HG02870 (cell line): Measurements from ENCODE around the gene ISX.
"Not testable (repeated sequence)": the region's sequence is repeated elsewhere in the genome, so short reads cannot be mapped to it uniquely, and the experiment has no call there.

Source experiments
- ATAC-seq: cut with Tn5 transposase; IDR thresholded peaks from one replicate; pipeline ENCODE4 v1.9.1; 2021; ENCODE audit warnings: mild to moderate bottlenecking, moderate library complexity; ENCODE audit not compliant: unreplicated experiment

Gene ISX

DNA sequence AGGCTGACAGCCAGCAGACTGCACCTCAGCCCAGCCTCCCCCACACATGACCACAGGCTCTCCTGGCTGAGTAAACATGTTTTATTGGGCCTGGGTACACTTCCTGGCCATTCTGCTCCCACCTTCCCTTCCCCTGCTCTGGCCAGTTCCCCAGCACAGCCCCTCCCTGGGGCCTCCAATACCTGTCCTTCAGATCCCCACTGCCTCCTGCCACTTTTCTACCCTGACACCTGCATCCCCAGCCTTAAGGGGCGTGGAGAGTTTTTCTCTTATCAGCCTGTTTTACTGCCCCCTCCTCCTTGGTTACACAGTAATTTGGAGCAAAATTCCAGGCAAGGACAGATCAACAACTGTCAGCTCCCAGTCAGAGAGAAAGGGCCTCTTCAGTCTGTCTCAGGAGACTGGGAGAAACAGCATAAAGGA, at the start of gene ISX:
Gene ISX, plus strand, starts transcription at position 363 of the 423 bp plus-strand sequence. CDS start 930 bp downstream, outside the sequence.
- no peak for ATAC-seq

DNA sequence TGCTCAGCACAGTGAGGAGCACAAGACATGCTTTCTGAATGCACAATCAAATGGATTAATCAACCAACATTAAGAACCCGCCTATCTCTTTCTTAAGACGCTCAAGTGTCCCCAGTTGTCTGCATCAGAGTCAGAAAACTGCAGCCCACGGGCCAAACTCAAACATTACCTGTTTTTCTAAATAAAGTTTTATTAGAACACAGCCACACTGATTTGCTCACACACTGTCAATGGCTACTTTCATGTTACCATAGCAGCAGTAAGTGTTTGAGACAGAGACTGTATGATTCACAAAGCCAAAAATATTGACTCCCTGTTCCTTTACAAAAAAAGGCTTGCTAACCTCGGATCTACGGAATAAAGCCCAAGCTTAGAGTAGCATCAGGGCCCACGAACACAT, 49.0 kb upstream of the ISX start:
- no peak for ATAC-seq

DNA sequence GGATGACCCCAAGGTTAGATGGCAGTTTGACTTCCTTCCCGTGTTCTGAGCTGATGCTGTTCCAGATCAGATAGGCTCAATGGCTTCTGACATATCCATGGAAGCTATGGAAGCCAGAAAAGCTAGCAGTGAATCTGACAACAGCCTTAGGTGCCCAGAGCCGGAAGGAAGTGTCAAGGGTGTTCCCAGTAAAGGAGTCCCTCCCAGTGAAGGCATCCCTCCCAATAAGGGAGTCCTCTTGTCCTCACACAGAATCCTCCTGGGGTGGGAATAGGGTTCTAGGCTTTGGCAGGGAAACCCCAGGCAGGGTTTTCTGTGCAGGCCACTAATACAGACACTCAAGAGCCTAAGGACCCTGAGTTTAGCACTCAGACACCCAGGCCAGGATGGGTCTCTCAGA, 47.0 kb upstream of the ISX start:
- ATAC-seq: no peak

DNA sequence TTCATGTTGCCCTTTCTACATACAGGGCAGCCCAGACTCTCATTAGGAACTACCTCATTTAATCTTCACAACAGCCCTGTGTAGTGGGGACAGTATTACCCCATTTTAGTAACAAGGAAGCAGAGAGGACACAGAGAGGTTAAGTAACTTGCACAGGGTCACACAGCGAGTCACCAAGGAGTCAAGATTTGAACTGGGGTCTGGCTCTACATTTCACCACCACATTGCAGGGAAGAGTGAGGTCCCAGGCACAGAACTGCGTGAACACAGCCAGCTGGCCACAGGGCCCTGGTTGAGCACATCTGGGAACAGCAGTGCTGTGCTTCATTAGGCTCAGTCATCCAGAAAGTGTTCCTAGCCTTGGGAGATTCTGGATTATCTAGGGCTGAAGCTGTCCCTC, 45.4 kb upstream of the ISX start:
- no peak for ATAC-seq

DNA sequence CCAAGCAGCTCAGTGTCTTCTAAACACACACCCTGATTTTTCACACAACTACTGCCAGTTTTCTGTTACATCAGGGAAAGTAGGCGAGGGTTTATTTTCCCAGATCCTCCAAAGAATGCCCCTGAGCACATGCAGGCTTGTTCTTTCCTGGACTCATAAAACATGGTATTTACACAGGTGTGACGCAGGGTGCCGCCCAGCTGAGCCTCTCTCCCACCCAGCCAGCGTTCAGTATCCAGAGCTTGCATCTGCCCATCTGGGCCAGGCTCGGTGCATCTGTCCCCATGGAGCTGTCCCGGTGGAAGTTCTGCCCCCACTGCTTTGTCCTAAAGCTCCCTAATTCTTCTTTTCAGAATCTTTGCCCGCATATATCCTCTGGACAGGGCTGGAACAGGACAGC, 44.8 kb upstream of the ISX start:
- no peak for ATAC-seq

DNA sequence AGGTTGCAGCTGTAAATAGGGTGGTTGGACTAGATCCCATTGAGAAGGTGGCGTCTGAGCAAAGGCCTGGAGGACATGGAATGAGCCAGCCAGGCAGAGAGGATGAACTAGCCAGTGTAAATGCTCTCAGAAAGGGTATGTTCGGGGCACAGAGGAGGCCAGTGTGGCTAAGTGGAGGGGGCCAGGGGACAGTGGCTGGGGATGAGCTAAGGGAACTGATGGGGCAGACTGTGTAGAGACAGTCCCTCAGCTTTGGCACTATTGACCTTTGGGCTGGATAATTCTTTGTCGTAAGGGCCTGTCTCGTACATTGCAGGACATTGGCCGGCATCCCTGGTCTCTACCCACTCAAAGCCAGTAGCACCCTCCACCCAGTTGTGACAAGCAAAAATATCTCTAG, 43.7 kb upstream of the ISX start:
- no peak for ATAC-seq

DNA sequence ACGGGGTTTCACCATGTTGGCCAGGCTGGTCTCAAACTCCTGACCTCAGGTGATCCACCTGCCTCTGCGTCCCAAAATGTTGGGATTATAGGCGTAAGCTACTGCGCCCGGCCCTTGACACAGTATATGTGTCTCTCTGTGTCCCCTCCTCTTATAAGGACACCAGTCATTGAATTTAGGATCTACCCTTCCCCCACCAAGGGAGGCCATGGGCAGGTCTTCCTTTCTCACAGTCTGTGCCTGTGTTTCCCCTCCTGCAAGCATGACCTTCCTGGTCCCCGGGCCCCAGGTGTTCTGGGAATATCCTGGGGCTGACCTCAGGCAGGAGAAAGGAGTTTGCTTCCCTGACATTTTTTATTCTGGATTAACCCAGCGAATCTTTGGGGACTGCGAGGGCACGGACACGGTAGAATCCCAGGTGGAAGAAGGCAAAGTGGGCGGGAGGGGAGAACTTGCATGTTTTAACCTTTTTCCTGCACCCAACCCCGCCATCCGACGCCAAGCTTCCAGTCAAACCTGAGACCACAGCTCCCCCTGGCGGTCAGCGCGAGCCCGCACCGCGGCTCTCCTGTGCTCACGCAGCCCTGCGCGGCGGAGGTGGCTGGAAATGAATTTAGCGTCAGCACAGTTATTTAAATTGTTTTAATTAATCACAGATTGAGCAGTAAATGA, 42.1 kb upstream of the ISX start:
- no peak for ATAC-seq

DNA sequence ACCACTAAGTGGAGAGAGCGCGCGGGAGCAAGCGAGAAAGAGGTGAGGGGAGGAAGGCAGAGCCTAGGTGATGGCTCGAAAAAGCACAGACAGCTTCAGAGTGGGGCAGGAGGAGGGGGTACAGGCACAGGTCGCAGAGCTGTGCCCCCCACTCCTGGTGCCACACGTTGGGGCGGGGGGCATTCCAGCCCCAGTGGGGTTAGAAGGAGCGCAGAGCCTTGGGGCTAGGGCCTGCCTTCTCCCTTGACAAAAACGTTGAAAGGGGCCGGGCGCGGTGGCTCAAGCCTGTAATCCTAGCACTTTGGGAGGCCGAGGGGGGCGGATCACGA, 41.6 kb upstream of the ISX start:
- no peak for ATAC-seq

DNA sequence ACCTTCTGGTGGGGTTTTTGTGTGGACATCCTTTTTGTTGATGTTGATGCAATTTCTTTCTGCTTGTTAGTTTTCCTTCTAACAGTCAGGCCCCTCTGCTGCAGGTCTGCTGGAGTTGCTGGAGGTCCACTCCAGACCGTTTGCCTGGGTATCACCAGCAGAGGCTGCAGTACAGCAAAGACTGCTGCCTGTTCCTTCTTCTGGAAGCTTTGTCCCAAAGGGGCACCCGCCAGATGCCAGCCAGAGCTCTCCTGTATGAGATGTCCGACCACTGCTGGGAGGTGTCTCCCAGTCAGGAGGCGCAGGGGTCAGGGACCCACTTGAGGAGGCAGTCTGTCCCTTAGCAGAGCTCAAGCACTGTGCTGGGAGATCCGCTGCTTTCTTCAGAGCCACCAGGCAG, 35.8 kb upstream of the ISX start:
- ATAC-seq: not testable (repeated sequence)

DNA sequence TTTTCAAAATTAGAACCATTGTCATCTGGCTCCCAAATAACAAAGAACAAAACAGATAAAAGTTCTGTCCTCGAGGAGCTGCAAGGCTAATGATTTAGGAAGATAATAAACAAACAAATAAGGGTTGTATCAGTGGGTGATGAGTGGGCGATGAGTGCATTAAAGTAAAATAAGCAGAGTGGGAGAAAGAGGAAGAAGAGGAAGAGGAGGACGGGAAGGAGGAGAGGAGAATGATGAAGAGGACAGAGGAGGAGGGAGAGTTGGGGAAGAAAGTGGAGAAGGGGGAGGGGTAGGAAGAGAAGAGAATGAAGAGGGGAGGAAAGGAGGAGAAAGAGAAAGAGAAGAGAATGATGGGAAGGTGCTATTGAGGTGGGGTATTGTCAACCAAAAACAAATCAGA, 33.4 kb upstream of the ISX start:
- ATAC-seq: no peak

DNA sequence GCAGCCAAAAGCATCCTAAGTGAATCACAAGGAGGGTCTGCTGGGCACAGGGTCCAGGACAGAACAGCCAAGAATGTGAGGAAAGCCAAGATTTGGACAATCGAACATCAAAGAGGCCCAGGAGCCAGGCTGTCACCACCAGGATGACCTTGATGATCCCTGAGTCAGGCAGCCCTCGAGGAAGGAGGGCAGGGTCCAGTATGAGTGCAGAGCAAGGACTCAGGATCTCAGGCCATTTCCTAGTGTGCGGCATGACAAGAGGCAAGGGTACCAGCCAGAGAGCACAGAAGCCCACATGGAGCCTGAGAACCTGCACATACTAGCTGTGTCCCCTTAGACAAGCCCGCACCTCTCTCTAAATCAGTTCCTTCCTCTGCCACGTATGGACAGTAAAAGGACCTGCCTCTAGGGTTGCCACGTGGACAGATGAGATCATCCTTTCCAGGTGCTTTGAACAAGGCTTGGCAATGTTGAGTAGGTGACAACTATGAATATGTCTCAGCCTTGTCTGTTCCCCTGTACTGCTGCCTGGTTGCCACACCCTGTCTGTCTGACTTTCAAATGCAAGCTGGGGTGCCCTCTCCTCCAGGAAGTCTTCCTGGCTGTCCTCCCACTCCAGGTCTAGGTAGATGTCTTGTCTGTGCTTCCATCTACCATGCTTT, 32.2 kb upstream of the ISX start:
- ATAC-seq: no peak

DNA sequence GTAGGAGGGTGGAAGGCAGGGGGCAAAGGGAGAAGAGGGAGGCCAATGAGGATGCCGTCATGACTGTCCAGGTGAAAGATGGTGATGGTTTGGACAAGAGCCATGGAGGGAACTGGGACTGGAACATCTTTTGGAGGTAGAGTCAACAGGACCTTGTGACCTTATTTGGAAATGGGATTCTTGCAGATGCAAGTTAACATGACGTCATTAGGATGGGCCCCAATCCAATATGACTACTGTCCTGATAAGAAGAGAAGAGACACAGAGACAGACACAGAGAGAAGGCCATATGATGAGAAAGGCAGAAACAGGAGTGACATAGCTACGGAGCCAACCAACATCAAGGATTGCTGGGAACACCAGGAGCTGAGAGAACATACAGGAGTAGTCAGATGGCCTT, 31.0 kb upstream of the ISX start:
- ATAC-seq: no peak

DNA sequence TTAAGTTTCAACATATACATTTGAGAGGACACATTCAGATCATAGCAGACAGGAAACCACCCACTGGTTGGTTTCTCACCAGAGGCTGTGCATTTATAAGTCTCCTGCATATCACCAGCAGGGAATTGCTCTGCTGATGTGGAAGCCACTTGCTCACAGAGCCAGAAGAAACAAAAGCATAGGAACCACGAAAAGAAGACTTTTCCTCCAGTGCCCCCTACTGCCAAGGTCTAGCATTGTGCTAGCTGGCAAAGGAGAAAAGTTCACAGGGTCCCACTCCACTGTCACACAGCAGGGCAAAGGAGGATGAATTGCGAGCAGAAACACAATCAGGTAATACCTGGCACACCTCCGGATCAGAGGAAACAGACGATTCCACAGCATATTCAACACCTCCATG, 28.9 kb upstream of the ISX start:
- ATAC-seq: no peak

DNA sequence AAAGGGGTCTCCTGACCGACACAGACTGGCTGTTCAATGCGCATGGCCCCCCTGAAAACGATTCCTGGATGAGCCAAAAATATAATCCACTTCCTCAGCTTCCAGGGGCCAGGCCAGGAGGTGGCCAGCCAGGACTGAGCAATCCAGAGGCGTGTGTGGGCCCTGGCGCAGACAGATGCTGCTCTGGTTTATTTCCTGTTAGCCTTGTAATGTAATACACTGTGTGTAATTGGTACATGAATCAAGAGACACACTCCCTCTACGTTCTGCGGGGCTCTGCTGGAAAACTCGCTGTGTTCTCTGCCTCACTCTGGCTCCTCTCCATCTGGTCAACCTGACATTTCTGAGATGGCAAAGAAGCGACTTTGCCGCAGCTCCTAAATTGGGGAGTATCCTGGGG, 26.3 kb upstream of the ISX start:
- no peak for ATAC-seq

DNA sequence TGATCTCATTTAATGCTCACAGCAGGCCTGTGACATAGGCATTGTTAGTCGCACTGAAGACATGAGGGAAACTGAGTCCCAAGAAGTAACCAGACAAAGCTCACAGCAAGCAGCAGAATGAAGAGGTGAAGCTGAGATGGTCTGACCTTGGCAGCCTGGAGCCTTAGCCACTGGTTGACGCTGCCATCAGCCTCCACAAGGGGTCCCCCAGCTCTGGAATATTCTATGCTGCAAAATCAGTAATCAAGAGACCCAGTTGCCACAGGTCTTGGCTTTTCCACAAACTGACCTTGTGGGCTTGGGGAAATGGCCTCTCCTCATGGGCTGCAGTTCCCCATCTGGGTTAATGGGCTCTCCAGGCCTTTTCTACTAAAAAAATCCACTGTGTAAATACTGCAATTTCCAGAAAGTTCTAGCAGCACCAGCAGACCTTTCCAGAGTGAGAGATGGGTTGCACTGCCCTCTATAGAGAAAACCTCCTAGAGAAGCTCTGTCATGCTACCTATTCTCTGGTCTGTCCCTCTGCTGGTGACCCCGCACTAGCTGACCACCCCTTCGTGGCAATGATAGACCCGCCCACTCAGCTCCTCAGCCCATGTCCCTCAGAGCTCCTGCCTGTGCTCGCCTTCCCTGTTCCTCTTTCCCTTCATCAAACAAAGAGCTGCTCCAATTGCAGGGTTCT, 22.6 kb upstream of the ISX start:
- no peak for ATAC-seq

DNA sequence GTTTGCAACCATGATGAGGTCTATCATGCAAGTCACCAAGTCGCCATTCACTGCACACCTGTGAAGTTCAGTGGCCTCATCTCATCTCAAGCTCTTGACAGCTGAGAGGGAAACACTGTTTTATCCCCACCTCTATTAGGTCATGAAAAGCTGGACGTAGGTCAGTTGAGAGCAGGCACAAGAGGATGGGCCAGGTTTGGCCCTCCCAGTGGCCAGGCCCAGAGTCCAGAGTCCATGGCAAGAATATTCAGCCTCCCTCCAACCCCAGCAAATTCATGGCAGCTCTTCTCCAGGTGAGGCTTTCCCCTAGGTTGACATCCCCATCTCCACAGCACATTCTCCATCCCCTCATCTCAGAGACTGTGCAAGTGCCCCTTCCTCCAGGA, 22.0 kb upstream of the ISX start:
- no peak for ATAC-seq

DNA sequence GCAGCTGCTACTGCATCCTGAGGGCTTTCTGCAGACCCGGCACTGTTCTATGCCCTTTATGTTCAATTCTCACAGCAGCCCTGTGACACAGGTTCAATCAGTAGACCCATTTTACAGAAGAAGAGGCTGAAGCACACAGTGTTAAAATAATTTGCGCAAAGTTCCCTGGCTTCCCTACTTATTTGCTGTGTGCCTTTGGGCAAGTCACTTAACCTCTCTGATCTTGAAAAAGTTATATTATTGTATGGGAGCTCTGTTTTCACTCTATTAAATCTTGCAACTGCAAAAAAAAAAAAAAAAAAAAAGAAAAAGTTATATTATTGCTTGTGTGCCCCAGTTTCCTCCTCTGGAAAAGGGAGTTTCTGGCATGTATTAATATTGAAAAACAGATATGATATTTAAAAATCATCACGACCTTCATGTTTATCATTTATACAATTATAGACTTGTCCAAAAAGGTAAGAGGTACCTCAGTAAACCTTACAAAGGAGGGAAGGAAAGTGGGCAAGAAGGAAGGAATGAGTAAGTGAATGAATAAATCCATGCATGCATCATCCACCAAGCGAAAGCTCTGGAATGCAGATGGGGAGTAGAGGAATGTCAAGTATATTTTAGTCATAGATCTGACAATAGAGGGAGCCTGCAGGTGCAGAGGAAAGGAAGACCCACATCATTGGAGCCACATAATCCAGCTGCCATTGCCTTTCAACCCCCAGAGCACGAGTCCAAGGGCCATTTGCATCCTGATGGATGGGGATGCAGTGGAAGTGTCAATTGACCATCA, 21.2 kb upstream of the ISX start:
- no peak for ATAC-seq

DNA sequence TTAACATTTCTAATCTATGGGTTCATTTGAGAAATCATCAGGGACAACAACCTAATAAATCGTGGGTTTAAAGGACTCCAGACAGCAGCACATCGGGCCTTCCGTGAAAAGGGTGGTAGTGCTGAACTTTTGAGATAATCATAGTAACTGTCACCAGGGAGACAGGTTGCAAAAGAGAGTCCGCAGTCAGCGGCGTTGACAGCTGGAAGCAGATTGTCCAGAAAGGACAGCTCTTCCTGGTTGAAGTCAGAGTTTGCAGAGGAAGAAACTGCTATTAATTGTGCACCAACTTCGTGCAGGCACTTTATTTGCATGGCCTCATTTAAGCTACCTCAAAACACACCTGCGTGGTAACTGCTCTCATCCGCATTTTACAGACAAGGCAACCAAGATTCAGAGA, 20.5 kb upstream of the ISX start:
- ATAC-seq: no peak

DNA sequence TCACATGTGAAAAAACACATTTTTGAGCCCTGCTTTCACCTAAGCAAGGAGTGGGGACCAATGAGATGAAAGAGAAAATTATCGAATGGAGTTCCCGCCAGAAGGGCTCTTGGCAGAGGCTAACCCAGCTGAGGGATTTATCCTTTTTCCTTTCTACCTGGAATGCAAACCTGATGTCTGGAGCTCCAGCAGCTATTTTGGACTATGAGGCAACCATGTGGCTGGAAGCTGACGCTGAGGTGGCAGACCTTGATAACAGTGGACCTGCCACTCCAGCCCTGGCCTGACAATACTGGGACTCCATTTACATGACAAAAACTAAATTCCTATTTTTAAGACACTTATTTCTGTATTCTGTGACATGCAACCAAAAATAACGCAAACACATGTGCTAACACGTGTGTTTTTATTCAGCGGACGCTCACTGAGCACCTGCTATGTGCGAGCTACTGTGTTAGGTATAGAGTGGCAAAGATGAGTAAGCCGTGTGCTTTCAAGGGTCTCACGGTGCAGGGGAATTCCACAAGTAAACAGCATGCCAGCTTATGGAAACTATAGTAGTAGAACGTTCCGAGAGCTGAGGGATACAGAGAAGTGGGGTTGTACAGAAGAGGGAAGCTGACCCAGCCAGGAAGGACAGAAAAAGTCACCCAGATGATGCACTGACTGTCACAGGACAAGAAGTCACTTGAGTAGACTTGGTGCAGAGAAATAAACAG, 19.1 kb upstream of the ISX start:
- ATAC-seq: no peak

DNA sequence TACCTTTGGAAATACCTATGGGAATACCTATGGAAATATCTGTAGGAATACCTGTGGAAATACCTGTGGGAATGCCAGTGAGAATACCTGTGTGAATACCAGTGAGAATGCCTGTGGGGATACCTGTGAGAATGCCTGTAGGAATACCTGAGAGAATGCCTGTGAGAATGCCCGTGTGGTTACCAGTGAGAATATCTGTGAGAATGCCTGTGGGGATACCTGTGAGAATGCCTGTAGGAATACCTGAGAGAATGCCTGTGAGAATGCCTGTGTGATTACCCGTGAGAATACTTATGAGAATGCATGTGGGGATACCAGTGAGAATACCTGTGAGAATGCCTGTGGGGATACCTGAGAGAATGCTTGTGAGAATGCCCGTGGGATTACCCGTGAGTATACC, 15.9 kb upstream of the ISX start:
- not testable (repeated sequence) for ATAC-seq

DNA sequence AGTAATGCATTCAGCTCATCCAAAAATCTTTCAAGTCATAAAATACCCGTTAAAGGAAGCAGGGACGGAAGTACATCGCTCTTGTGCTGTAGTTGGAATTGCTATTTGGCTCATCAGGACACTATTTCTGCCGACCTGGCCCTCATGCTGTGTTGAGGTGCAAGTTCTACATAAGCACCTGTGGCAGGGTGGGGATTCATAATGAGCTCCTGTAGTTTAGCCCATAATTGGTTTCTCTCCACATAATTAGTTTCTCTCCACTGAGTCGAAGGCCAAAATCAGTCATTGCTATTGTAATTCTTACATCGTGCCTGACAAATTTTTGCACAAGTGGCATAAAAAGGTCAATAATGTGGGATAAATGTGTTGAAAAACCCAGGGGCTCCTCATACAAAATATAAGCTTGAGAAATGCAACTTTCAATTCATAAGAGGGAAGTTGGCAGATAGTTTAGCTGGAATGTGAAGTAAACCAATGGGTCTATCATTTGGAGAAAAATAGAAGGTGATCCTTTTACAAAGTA, 14.9 kb upstream of the ISX start:
- no peak for ATAC-seq
